ENCODE data around the gene RAD51B. TPM values are rescaled to one million over a fixed set of nuclear protein-coding genes. Genes with fewer than 3 reads are reported as not detected.

Gene RAD51B
- total RNA-seq, 1 experiment from 2014 or later, result 16.7 TPM

DNA sequence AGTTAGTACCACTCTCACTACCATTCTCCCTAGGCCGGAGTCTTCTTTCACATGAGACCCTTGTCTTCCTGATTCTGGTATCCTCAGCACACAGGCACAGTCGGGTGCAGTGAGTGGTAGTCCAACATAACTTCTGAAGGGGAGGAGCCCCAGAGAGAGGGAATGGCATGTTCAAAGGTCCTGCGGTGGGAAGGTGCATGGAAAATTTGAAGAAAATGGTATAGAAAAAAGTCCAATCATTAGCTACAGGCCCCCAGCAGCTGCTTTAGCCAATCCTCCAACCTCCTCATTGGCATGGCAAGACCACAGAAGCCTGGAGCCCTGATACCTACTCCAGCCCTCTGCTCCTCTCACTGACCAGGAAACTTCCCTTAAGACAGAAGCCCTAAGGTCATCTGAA lies 876.7 kb downstream of the RAD51B start:
- no peaks in the 10 kb centered on the region for H3K79me1 ChIP-seq (ENCODE audit: insufficient read depth, low read depth, low read length, poor library complexity, severe bottlenecking)
- Mint-ChIP-seq H3K36me3 (ENCODE audit: insufficient read depth in 1 of 3, low read depth in 3 of 3) (peaks cover 0 to 10% (median 5%) of the 10 kb centered on the region in 3 experiments; a peak in 4 of 7 replicates), H3K9me3 (peaks cover 6 to 13% of the 10 kb centered on the region in 2 experiments; a peak in 4 of 5 replicates), H3K27me3 (ENCODE audit: low read depth) (peaks cover 24% of the 10 kb centered on the region), H3K27ac (no peak overlapping the region), H3K4me1 (peaks cover 10% of the 10 kb centered on the region in 2 experiments), H3K4me3 (no peak overlapping the region)
- no peak overlapping the region for H2AFZ ChIP-seq (ENCODE audit: low read length)
- H3K23ac ChIP-seq (ENCODE audit: insufficient read length, low read depth, low read length), result no peak overlapping the region
- H3K79me2 ChIP-seq (ENCODE audit: insufficient read depth, low read length), result no peaks in the 10 kb centered on the region
- H3K56ac ChIP-seq (ENCODE audit: insufficient read length, low read depth, low read length), result no peak overlapping the region
- no peak overlapping the region for H2BK20ac ChIP-seq (ENCODE audit: low read depth, low read length, poor library complexity, severe bottlenecking)
- H3K4me2 ChIP-seq (ENCODE audit: insufficient read depth, insufficient read length, low read length), result no peak overlapping the region
- H3K4ac ChIP-seq (ENCODE audit: low read depth, low read length), result no peak overlapping the region
- H2AK5ac ChIP-seq (ENCODE audit: insufficient read length, low read length), result no peak overlapping the region
- no peak overlapping the region for H3T11ph ChIP-seq (ENCODE audit: low read length)
- no peak overlapping the region for H2BK5ac ChIP-seq (ENCODE audit: insufficient read length, low read length)
- H4K91ac ChIP-seq (ENCODE audit: insufficient read length, low read depth, low read length), result no peak overlapping the region
- H4K5ac ChIP-seq (ENCODE audit: insufficient read length, low read depth, low read length), result no peak overlapping the region
- H3K9ac ChIP-seq (ENCODE audit: extremely low read depth, insufficient read length, low read length), result no peak overlapping the region
- no peak overlapping the region for H2BK120ac ChIP-seq (ENCODE audit: low read depth, low read length, poor library complexity, severe bottlenecking)
- no peak overlapping the region for H3K18ac ChIP-seq (ENCODE audit: insufficient read length, low read depth, low read length)
- H4K8ac ChIP-seq (replicated peaks; ENCODE audit: insufficient read length, low read depth, low read length), result no peak overlapping the region
- no peaks in the 10 kb centered on the region for H4K20me1 ChIP-seq (ENCODE audit: control insufficient read depth, insufficient read depth, insufficient read length)
- no CpG with 5 or more reads among the region's 3 CpGs for WGBS (ENCODE audit: extremely low coverage, insufficient read length, low lambda C conversion rate)
- no peaks in the 10 kb centered on the region for H3K4me1 ChIP-seq (ENCODE audit: insufficient read depth, low read length)
- no peak overlapping the region for H2BK15ac ChIP-seq (ENCODE audit: low read depth, low read length)
- no peak overlapping the region for H2BK12ac ChIP-seq (ENCODE audit: insufficient read length, low read depth, low read length)
- no peak overlapping the region for H3K14ac ChIP-seq (ENCODE audit: insufficient read depth, low read length)
- no peak for DNase-seq
- TF ChIP-seq, protein P1, sequence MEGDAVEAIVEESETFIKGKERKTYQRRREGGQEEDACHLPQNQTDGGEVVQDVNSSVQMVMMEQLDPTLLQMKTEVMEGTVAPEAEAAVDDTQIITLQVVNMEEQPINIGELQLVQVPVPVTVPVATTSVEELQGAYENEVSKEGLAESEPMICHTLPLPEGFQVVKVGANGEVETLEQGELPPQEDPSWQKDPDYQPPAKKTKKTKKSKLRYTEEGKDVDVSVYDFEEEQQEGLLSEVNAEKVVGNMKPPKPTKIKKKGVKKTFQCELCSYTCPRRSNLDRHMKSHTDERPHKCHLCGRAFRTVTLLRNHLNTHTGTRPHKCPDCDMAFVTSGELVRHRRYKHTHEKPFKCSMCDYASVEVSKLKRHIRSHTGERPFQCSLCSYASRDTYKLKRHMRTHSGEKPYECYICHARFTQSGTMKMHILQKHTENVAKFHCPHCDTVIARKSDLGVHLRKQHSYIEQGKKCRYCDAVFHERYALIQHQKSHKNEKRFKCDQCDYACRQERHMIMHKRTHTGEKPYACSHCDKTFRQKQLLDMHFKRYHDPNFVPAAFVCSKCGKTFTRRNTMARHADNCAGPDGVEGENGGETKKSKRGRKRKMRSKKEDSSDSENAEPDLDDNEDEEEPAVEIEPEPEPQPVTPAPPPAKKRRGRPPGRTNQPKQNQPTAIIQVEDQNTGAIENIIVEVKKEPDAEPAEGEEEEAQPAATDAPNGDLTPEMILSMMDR (conservative IDR thresholded peaks at IDR 0.05), result no peak
- H3K27me3 ChIP-seq (ENCODE audit: insufficient read depth, low read length), result no peaks in the 10 kb centered on the region
- no peak overlapping the region for H3K27ac ChIP-seq (ENCODE audit: insufficient read length, low read depth, low read length)
- H3K9me3 ChIP-seq (ENCODE audit: control insufficient read depth, low read depth, low read length), result peaks cover 4% of the 10 kb centered on the region
- no peaks in the 10 kb centered on the region for H3K23me2 ChIP-seq (ENCODE audit: insufficient read length, low read depth, low read length, poor library complexity, severe bottlenecking)
